ENCODE results near the gene CMTM4.
"Not testable (repeated sequence)": the region's sequence is repeated elsewhere in the genome, so short reads cannot be mapped to it uniquely, and the experiment has no call there.

CMTM4 gene

GRCh38 chr16:66703406-66704215 is 7.1 kb upstream of the CMTM4 start:
- no peak for DNase-seq

GRCh38 chr16:66701516-66701915 is 5.0 kb upstream of the CMTM4 start:
- no peak for DNase-seq

DNA sequence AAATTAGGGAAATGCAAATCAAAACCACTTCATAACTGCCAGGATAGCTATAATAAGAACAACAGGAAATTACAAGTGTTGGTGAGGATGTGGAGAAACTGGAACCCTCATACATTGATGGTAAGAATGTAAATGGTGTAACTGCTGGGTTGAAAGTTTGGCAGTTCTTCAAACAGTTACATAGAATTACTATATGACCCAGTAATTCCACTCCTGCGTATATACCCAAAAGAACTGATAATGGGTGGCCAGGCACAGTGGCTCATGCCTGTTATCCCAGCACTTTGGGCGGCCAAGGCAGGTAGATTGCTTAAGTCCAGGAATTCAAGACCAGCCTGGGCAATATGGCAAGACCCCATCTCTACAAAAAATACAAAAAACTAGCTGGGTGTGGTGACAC is 4.5 kb upstream of the CMTM4 start:
- DNase-seq, result no peak

DNA sequence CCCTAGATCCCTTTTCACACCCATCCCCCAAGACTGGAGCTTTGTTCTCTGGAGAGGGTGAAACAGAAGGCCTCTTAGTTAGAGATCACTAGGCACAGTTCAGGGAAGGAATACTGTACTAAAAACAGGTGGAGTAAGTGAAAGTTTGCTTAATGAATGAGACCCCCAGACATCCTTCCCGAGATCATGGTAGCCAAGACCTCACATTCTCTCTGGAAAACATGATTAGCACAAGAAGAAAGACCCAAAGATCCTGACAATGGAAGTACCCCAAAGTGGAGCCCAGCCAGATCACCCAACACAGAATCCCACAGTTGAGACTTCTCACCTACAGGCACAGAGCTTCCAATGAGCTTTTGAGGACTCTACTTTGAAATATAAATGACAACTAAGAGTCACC is 3.4 kb upstream of the CMTM4 start:
- no peak for DNase-seq

- no peak for DNase-seq
Observed at GRCh38 chr16:66698046-66698445, 1.5 kb upstream of the CMTM4 start.

DNA sequence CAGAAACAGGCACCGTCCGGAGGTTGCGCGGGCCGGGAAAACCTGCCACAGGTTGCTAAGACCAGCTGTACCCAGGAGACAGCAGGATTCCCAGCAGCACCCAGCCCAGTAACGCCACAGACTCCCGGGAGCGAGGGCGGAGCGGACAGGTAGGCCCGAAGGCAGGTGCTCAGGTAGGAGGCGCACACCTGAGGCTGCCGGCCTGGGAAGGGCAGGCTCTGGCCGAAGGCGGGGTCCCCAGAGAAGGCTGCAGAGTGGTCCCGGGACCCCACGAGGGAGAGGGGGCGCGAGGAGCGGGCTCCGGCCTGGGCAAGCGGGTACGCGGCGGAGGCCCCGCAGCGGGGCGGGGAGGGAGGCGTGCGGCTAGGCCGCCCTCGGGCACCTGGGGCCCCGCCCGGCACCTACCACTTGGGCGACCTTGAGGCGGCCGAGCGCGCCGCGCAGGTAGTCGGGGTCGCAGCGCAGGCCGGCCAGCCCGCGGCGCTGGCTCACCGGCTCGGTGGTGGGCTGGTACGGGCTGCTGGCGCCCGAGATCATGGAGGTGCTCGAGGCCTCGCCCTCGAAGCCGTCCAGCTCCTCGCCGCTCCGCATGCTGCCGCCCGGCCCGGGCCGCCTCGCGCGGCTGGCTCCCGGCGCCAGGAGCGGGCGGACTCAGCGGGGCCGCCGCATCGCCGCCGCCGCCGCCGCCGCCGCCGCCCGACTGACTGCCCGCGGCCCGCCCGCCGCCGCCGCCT is 441 bp downstream of the CMTM4 start:
- DNase-seq, result no peak

- no peak for DNase-seq
Observed at GRCh38 chr16:66695471-66695934, 1.0 kb downstream of the CMTM4 start.

DNA sequence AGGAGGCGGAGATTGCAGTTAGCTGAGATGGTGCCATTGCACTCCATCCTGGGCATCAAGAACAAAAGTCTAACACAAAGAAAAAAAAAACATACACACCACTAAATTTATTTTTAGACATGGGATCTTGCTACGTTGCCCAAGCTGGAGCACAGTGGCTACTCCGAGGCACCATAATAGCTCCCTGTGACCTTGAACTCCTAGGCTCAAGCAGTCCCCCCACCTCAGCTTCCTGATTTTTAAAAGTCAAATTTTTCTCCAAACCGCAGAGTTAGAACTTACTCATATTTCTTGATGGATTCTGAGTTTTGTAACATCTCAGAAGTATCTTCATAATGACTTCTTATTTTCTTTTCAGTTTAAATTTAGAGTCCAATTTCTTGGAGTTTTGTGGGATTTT is 3.4 kb downstream of the CMTM4 start:
- DNase-seq, result no peak

- no peak for DNase-seq
Observed at GRCh38 chr16:66692341-66692740, 4.2 kb downstream of the CMTM4 start.

- DNase-seq, result no peak
Observed at GRCh38 chr16:66691234-66691633, 5.3 kb downstream of the CMTM4 start.

- no peak for DNase-seq
Observed at GRCh38 chr16:66690106-66690847, 6.3 kb downstream of the CMTM4 start.

- DNase-seq, result no peak
Observed at GRCh38 chr16:66689282-66689681, 7.3 kb downstream of the CMTM4 start.

DNA sequence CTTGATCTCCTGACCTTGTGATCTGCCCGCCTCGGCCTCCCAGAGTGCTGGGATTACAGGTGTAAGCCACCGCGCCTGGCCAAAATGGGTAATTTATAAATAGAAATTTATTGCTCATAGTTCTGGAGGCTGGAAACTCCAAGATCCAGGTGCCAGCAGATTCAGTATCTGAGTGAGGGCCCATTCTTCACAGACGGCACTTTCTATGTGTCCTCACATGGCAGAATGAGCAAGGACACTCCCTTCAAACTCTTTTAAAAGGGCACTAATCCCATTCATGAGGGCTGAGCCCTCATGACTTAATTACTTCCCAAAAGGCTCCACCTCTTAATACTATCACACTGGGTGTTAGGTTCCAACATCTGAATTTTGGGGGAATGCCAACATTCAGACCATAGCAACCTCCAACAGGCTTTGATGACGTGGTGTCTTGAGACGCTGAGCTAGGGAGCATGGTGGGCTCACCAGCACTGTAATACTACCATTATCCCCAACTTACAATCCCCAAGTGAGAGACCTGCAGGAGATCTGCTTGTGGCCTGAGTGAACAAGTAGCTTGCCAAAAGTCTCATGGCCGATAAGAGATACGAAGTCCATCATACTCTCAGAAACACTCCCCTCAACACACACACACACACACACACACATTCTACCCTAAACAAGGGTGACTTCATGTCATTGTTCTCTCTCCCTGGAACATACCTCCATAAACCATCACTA is 8.5 kb downstream of the CMTM4 start:
- DNase-seq, result no peak

DNA sequence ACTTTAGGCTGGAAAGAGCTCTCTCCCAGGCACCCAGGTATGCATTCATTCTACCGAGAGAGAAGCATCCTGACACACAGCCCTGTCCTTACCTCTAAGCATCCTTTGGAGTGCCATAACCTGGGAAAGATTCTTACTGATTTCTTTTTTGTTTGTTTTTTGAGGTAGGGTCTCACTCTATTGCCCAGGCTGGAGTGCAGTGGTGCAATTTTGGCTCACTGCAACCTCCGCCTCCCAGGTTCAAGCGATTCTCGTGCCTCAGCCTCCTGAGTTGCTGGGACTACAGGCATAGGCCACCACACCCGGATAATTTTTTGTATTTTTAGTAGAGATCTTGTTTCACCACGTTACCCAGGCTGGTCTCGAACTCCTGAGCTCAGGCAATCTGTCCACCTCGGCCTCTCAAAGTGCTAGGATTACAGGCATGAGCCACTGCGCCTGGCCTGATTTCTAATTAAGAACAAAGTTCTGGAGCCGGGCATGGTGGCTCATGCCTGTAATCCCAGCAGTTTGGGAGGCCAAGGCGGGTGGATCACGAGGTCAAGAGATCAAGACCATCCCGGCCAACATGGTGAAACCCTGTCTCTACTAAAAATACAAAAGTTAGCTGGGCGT is 10.9 kb downstream of the CMTM4 start:
- not testable (repeated sequence) for DNase-seq

GRCh38 chr16:66682271-66682670 is 14.3 kb downstream of the CMTM4 start:
- DNase-seq, result no peak

DNA sequence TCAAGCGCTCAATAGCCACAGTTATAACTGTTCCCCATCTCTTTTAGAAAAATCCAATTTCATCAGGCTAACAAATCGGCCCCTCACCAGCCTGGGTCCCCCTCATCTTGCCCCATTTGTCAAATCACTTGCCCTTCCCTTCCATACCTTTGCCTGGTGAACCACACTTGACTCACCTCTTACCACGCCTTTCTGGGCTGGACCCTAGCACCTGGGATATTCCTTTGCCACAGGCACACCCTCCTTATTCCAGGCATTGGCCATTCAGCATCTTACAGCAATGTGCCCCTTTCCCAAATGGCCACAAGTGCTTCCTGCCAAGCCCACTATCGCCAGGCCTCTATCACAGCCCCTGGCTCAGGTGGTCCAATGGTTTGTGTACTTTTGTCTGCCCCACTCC is 14.9 kb downstream of the CMTM4 start:
- DNase-seq, result no peak

DNA sequence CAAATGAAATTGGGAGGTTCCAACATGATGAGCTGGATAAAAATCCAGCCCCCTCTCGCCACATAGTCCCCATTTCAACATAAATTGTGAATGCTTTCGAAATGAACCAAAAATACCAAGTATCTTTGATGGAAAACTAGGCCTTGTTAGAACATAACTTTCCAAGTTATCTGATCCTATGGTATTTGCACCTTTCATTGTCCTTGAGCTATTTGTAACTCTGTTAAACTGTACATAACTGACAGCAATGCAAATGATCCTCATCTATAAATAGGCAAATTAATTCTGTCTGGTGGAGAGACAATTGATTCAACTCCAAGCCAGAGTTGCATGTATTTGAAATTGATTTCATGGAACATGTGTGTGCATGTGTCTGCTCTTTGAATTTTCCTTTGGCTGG is 18.2 kb downstream of the CMTM4 start:
- DNase-seq, result no peak

- no peak for DNase-seq
Observed at GRCh38 chr16:66677836-66678235, 18.7 kb downstream of the CMTM4 start.

- no peak for DNase-seq
Observed at GRCh38 chr16:66677179-66677578, 19.4 kb downstream of the CMTM4 start.

- no peak for DNase-seq
Observed at GRCh38 chr16:66676599-66676998, 19.9 kb downstream of the CMTM4 start.

- no peak for DNase-seq
Observed at GRCh38 chr16:66673691-66674090, 22.9 kb downstream of the CMTM4 start.

DNA sequence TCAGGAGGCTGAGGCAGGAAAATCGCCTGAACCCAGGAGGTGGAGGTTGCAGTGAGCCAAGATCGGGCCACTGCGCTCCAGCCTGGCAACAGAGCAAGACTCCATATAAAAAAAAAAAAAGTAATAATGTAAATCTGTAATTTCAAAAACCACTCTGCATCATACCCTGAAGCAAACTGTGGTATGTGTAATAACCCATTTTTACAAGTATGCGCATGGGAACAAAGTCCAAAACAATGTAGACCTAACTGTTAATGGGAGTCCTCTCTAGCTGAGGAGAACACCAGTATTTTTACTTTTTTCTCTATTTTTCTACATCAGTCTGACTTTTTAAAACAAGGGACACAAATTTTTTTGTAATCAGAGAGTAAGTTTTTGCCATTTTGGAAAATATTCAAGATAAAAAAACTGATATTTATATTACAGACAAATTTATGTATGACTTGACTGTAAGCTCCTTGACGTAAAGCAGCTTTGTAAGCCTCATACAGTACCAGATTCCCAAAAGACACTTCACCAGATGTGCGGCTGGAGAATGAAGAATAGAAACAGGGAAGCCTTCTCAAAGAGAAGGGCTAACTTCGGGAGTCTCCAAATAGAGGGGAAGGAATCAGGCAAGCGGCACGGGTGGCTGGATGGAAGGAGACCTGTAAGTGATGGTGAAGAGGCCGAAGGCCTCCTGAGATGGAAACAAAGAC is 25.7 kb downstream of the CMTM4 start:
- no peak for DNase-seq

All from stimulated activated naive CD4-positive, alpha-beta T cell treated with Interleukin-2 at 50 U/mL for 16 hours (primary cell).